HUES6 (cell line): ENCODE results near the gene IFT43.

Experiments
- H3K27ac ChIP-seq: 2 replicates; pipeline ENCODE4 v1.7.0; 2013; ENCODE audit warnings: low read depth, mild to moderate bottlenecking, low read length, inconsistent platforms
- H3K27me3 ChIP-seq: 2 replicates; pipeline ENCODE4 v1.6.1; 2013; ENCODE audit warnings: low read length; ENCODE audit not compliant: control insufficient read depth, insufficient read depth
- H3K36me3 ChIP-seq: 2 replicates; pipeline ENCODE4 v1.6.1; 2013; ENCODE audit warnings: low read length; ENCODE audit not compliant: control insufficient read depth, insufficient read depth
- H3K4me1 ChIP-seq: 2 replicates; pipeline ENCODE4 v1.6.1; 2013; ENCODE audit warnings: low read length; ENCODE audit not compliant: control insufficient read depth, insufficient read depth
- H3K4me3 ChIP-seq: 2 replicates; pipeline ENCODE4 v1.5.1; 2013; ENCODE audit warnings: low read depth, low read length
- H3K9ac ChIP-seq: one replicate; pipeline ENCODE4 v1.6.1; 2013; ENCODE audit warnings: mild to moderate bottlenecking, low read length
- H3K9me3 ChIP-seq: 2 replicates; pipeline ENCODE4 v1.6.1; 2013; ENCODE audit warnings: low read depth, low read length; ENCODE audit not compliant: control insufficient read depth, insufficient read depth

IFT43 gene

DNA sequence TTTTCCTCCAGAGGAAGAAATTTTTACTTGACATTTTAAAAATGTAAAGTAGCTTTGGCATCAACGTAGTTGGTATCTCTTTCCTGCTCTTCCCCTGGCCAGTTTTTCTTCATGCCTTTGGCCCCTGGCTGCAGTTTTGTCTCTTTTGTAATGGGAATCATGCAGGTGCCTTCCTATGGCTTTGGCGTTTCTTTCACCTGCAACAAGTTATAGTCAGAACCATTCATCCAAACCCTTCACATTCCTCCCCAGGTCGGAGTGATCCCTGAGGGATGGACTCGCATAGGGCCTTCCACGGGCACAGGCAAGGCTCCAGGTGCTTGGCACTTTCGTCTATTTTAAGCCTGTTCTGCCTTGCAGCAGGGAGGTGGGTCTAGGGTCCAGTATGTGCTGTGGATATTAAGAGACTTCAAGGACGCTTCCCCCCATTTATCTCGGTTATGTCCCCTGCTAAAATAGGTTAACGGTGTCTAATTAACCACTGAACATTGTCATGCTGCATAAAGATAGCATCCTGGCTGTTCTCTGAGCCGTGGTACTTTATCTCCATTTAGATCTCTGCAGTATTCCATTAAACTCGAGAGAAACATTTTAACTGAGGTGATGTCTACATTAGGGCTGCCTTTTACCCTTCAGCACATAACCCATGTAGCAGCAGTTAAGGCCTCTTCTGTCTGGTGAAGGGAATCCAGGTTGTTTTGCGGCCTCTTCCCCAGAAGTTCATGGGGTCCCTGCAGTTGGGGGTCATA is 66.3 kb downstream of the IFT43 start:
- H3K27me3 ChIP-seq = no peaks in the 10 kb centered on the region
- H3K4me3 ChIP-seq = no peak overlapping the region
- no peaks in the 10 kb centered on the region for H3K9me3 ChIP-seq
- no peaks in the 10 kb centered on the region for H3K36me3 ChIP-seq
- no peak overlapping the region for H3K27ac ChIP-seq
- no peak overlapping the region for H3K9ac ChIP-seq
- peaks cover 12% of the 10 kb centered on the region; the same call in 1 of the 2 replicates for H3K4me1 ChIP-seq

DNA sequence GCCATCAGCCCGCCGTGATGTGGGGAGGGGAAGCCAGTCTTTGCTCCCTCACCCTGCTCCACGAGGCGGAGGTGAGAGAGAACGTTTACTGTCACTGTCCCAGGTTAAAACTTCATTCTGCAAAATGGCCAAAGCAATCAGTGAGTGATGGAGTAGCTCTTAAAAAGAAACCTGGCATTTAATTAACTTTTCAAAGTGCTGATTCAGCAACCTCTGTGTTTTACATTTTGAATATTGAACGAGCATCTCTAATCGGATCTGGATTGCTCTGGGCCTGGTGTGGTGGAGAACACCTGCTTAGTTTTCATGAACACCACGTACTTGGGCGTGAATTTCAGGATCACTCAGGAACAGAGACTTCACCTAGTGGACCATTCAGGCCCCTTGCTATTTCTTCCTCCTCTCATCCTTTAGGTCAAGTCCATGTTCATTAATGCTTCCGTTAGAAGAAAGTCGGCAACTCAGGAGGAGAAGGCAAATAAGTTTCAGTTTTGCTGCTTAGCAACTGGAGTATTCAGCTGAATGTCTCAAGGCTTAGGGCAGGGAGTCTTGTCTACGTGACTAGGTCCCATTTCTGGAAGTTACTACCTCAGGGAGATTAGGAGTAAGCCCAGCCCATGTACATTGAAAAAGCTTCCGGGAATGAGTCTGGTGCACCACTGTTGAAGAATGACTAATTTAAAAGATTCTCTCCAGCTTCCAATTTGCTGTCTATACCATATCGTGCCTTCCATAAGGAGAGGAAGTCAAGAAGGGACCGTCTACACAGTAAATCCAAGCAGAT is 68.2 kb downstream of the IFT43 start:
- Histone ChIP-seq H3K36me3 (no peaks in the 10 kb centered on the region), H3K9me3 (no peaks in the 10 kb centered on the region)

DNA sequence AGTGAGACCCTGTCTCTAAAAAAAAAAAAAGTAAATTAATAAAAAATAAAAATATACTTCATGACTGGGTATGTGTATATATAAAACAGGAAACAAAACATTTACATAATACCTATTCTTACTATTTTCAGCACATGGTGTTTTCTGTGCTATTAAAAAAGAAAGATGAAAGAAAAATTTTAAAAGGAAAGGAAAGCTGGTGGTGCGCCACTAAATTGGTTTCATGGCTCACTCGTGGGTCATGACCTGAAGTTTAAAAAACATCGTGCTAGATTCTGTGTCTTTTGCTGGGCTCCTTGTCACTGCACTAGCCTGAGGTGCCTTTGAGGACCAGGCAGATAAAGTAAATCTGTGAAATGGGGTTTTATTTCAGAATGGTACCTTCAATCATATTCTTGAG is 69.8 kb downstream of the IFT43 start:
- H3K9ac ChIP-seq = no peak overlapping the region
- no peak overlapping the region for H3K4me3 ChIP-seq
- peaks cover 12% of the 10 kb centered on the region; the same call in 1 of the 2 replicates for H3K4me1 ChIP-seq
- no peak overlapping the region for H3K27ac ChIP-seq
- peaks cover 6% of the 10 kb centered on the region for H3K36me3 ChIP-seq
- H3K9me3 ChIP-seq = no peaks in the 10 kb centered on the region
- no peaks in the 10 kb centered on the region for H3K27me3 ChIP-seq

More for the DNA sequence above, 68.2 kb downstream of the IFT43 start:
- peaks cover 12% of the 10 kb centered on the region; the same call in 1 of the 2 replicates for H3K4me1 ChIP-seq
- no peak overlapping the region for H3K27ac ChIP-seq
- H3K9ac ChIP-seq = no peak overlapping the region
- no peaks in the 10 kb centered on the region for H3K27me3 ChIP-seq
- no peak overlapping the region for H3K4me3 ChIP-seq

DNA sequence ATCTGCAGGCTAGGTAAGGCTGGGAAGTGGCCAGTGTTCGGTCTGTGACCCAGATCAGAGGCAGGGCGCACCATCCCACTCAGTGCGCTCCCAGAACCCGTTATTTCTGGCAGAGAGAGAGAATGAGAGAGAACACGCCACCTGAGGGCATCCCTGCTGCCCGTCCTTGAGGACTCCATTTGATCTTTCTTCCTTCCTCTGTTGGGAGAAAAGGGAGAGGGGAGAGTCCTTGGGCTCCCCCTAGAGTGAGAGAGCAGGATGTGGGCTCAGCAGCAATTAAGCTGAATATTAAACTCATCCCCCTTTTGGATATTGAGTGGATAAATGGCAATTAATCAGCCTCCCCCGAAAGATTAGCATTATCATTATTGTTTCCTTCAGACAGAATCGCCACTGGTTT is 70.6 kb downstream of the IFT43 start:
- peaks cover 10% of the 10 kb centered on the region; the same call in 1 of the 2 replicates for H3K4me1 ChIP-seq
- no peaks in the 10 kb centered on the region for H3K9me3 ChIP-seq
- no peaks in the 10 kb centered on the region for H3K27me3 ChIP-seq
- no peak overlapping the region for H3K9ac ChIP-seq
- H3K4me3 ChIP-seq = no peak overlapping the region
- peaks cover 6% of the 10 kb centered on the region for H3K36me3 ChIP-seq
- no peak overlapping the region for H3K27ac ChIP-seq

DNA sequence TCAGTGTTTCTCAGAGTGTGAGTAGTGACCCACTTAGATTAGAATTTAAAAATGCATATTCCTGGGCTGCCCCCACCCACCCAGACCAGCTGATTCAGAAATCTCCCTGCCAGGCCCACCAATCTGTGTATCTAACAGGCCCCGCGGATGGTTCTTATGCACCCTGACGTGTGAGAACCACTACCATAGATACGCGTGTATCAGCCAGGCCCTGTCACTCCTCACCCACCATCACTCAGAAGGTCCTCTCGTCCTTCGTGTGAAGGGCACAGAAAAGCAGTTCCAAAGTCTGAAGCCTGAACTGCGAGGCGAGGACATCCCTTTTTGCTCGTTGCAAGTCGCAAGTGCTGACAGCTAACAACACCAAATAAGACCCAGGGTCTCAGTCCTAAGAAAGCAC is 72.4 kb downstream of the IFT43 start:
- Histone ChIP-seq H3K4me1 (no peaks in the 10 kb centered on the region), H3K27ac (no peak overlapping the region), H3K4me3 (no peak overlapping the region), H3K9me3 (no peaks in the 10 kb centered on the region), H3K36me3 (peaks cover 6% of the 10 kb centered on the region), H3K27me3 (no peaks in the 10 kb centered on the region), H3K9ac (no peak overlapping the region)

DNA sequence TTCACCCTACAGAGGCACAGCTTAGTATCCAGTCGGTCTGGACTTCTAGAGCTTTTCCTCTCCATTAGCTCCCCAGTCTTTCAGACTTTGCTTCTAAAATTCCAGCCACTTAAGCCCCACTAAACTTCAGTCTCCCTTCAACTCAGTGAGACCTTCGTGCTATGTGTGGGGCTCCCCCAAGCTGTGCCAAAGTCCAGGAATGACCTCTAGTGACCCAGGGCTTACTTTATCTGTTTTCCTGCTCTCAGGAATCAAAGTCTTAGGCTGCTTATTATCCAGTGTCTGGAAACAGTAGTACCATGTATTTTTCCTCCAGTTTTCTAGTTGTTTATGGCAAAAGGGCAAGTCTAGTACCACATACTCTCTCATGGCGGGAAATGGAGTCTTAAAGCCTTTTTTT is 77.8 kb downstream of the IFT43 start:
- Histone ChIP-seq H3K9me3 (peaks cover 6% of the 10 kb centered on the region), H3K9ac (no peak overlapping the region), H3K4me1 (no peaks in the 10 kb centered on the region), H3K27ac (no peak overlapping the region), H3K36me3 (peaks cover 17% of the 10 kb centered on the region), H3K4me3 (no peak overlapping the region), H3K27me3 (no peaks in the 10 kb centered on the region)

DNA sequence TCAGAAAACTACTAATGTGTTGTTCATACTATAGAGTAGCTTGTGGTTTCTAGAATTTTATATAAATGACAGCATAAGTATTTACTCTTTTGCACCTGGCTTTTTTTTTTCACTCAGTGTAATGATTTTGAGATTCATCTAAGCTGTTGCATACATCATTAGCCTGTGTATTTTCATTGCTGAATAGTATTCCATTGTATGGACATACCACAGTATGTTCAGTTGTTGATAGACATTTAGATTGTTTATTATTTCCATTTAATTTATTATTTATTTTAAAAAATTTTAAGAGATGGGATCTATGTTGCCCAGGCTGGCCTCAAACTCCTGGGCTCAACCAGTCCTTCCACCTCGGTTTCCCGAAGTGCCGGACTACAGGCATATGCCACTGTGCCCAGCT is 80.0 kb downstream of the IFT43 start:
- H3K4me1 ChIP-seq = no peaks in the 10 kb centered on the region
- H3K9ac ChIP-seq = no peak overlapping the region
- H3K4me3 ChIP-seq = no peak overlapping the region
- peaks cover 10% of the 10 kb centered on the region for H3K36me3 ChIP-seq
- no peaks in the 10 kb centered on the region for H3K27me3 ChIP-seq
- no peak overlapping the region for H3K27ac ChIP-seq
- peaks cover 6% of the 10 kb centered on the region for H3K9me3 ChIP-seq

DNA sequence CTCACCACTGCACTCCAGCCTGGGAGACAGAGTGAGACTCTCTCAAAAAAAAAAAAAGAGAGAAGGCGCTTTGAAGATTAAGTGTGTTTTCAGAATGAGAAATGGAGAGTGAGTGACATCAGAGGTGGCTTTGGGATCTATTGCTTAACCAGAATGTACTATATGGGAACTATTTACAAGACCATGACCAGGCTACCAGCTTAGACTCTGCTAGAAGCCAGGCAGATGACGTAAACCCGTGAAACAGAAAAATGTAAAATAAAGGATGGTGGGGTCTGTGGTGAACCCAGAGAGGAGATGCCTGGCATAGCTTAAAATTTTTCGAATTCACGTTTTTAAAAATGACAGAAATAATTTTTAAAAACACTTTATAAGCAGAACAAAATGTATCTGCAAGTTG is 82.0 kb downstream of the IFT43 start:
- no peaks in the 10 kb centered on the region for H3K4me1 ChIP-seq
- no peak overlapping the region for H3K9ac ChIP-seq
- H3K27me3 ChIP-seq = no peaks in the 10 kb centered on the region
- H3K9me3 ChIP-seq = peaks cover 6% of the 10 kb centered on the region
- no peak overlapping the region for H3K4me3 ChIP-seq
- H3K36me3 ChIP-seq = peaks cover 10% of the 10 kb centered on the region
- no peak overlapping the region for H3K27ac ChIP-seq

DNA sequence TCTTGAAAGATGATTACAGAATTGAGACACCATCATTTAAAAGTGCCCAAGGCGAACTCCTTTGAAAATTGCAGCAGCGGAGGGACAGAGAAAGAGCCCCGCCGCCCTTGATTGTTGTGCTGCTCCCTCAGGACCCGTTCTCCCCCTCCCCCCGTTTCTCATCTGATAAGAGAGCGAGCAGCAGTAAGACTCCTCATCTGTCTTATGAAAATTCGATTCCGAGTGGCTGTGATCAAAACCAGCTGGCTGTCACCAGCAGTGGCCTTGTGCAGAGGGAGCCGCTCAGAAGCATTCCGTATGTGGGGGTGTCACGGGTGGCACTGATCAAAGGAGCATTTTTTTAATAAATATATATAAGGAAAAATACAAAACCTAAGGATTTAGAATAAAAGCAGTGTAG is 88.2 kb downstream of the IFT43 start:
- Histone ChIP-seq H3K4me1 (no peaks in the 10 kb centered on the region), H3K9me3 (no peaks in the 10 kb centered on the region), H3K27ac (no peak overlapping the region), H3K9ac (no peak overlapping the region), H3K36me3 (no peaks in the 10 kb centered on the region), H3K4me3 (no peak overlapping the region), H3K27me3 (no peaks in the 10 kb centered on the region)

DNA sequence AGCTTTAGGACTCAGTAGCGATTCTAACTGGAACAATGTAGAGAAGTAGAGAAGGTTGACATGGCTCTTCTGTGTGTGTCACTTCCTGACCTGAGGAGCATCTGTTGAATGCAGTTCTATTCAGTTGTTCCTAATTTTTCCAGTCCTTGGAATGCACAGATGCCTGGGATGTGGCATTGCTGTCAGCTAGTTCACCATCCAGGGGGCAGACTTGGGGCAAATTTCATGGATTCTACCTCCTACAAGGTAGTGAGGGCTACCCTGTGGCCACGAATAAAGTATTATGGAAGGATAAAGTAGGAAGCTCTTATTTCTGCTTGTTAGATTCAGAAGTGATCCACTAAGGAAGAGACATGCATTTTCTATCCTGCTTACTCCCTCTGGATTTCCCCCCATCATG is 91.8 kb downstream of the IFT43 start:
- Histone ChIP-seq H3K9me3 (no peaks in the 10 kb centered on the region), H3K9ac (no peak overlapping the region), H3K4me1 (no peaks in the 10 kb centered on the region), H3K36me3 (no peaks in the 10 kb centered on the region), H3K4me3 (no peak overlapping the region), H3K27ac (no peak overlapping the region), H3K27me3 (no peaks in the 10 kb centered on the region)

DNA sequence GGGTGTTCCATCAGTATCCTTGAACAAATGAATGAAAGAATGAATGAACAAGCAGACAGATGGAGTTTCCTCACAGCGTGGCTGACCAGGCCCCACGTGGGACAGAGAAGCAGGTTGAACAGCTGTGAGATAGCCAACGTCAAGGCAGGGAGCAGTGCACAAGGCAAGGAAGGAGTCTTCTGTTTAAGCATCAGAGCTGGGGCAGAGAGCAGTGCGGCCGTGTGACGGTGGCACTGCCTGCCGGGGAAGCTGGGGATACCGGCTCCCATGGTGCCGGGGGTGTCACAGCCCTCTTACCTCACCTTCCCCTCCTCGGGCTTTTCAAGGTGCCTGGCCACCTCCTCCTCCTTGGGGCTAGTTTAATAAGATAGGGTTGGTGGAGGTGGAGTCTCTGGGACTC is 92.9 kb downstream of the IFT43 start:
- Histone ChIP-seq H3K9ac (no peak overlapping the region), H3K36me3 (no peaks in the 10 kb centered on the region), H3K27ac (no peak overlapping the region), H3K4me3 (no peak overlapping the region), H3K27me3 (no peaks in the 10 kb centered on the region), H3K9me3 (no peaks in the 10 kb centered on the region), H3K4me1 (peaks cover 3% of the 10 kb centered on the region; the same call in 1 of the 2 replicates)
